Spleen (tissue), 11 donors: ENCODE measurements around the gene DTX3L. TPM values are rescaled to one million over a fixed set of nuclear protein-coding genes. Genes with fewer than 3 reads are reported as not detected.
"Not testable (repeated sequence)": the region's sequence is repeated elsewhere in the genome, so short reads cannot be mapped to it uniquely, and the experiment has no call there.

ENCODE experiments used
- DNase-seq: peaks from one replicate; pipeline ENCODE4 v3.0.0-alpha.2; 2020
- H3K27ac ChIP-seq, 8 donors: fragments of 200-600 bp; sonication (generic) in 7 of 8; 1 replicate in 4 of 8; 2 replicates in 4 of 8; pipeline versions ENCODE4 v1.5.0 to v1.8.0; 2016 to 2021; ENCODE audit warnings: inconsistent platforms in 4 of 8, mild to moderate bottlenecking in 4 of 8, moderate library complexity in 1 of 8
- H3K27me3 ChIP-seq, 7 donors: fragments of 200-600 bp; sonication (generic) in 6 of 7; replicated peaks in 1 of 7; 1 replicate in 4 of 7; 2 replicates in 3 of 7; pipeline versions ENCODE4 v1.5.0 to v1.8.0; 2016 to 2021; ENCODE audit warnings: inconsistent platforms in 3 of 7, mild to moderate bottlenecking in 1 of 7
- H3K36me3 ChIP-seq, 6 donors: fragments of 200-600 bp; sonication (generic) in 5 of 6; 1 replicate in 4 of 6; 2 replicates in 2 of 6; pipeline versions ENCODE4 v1.5.0 to v1.8.0; 2016 to 2021; ENCODE audit warnings: inconsistent platforms in 2 of 6
- H3K4me1 ChIP-seq, 6 donors: fragments of 200-600 bp; sonication (generic) in 5 of 6; 1 replicate in 3 of 6; 2 replicates in 3 of 6; pipeline versions ENCODE4 v1.5.0 to v1.8.0; 2016 to 2021; ENCODE audit warnings: inconsistent platforms in 3 of 6
- H3K4me3 ChIP-seq, 8 donors: fragments of 200-600 bp; sonication (generic) in 7 of 8; 1 replicate in 4 of 8; 2 replicates in 4 of 8; pipeline versions ENCODE4 v1.5.0 to v1.8.0; 2016 to 2021; ENCODE audit warnings: inconsistent platforms in 4 of 8, mild to moderate bottlenecking in 4 of 8, moderate library complexity in 2 of 8
- H3K9me3 ChIP-seq, 8 donors: fragments of 200-600 bp; sonication (generic) in 7 of 8; 1 replicate in 4 of 8; 2 replicates in 4 of 8; pipeline versions ENCODE4 v1.5.0 to v1.8.0; 2016 to 2021; ENCODE audit warnings: inconsistent platforms in 4 of 8
- POLR2A ChIP-seq, 3 donors: fragments of 450-650 bp; IDR thresholded peaks; one replicate each; pipeline ENCODE4 v1.5.1; 2017; ENCODE audit warnings: antibody characterized with exemption in 3 of 3, mild to moderate bottlenecking in 1 of 3
- POLR2AphosphoS5 ChIP-seq, 3 donors: sonication (generic); formaldehyde crosslinking; IDR thresholded peaks; one replicate each; pipeline ENCODE4 v1.5.1; 2017; ENCODE audit warnings: antibody characterized with exemption in 3 of 3
- WGBS, 5 donors: extraction: QIAGEN DNeasy Blood & Tissue Kit in 3 of 5; methylation state at CpG; one replicate each; pipeline versions ENCODE4 v1.1.5 to v1.1.7; 2013 to 2018; 5-methylcytosine and 5-hydroxymethylcytosine counted together
- intact Hi-C: fragments of 100-400 bp; cut with DNase I; formaldehyde crosslinking; loops from one replicate; pipeline ENCODE4 v1.15.0; 2023; ENCODE audit warnings: low total_unique reads
- polyA plus RNA-seq, 3 donors: library from polyadenylated mRNA; stranded (reverse); fragments of 200-250 nt; gene quantifications; one replicate each; pipeline ENCODE4 v1.2.1, GENCODE V29; 2013
- total RNA-seq, 7 donors: library from RNA; depleted of rRNA in 3 of 7; stranded (reverse); fragments of >200 nt in 3 of 7; fragmentation: NEBNext Ultra II Directional in 4 of 7; extraction: Animal tissue kit (Norgen Biotek cat#: 25700) in 4 of 7; gene quantifications; one replicate each; pipeline versions ENCODE4 v1.1.0 to v1.2.1, GENCODE V29; 2016 to 2021
- TF ChIP-seq, protein P1 (sequence below), 11 experiments: fragments of 200-600 bp in 7 of 11; fragments of 450-650 bp in 4 of 11; sonication (generic) in 4 of 11; IDR thresholded peaks in 8 of 11; conservative IDR thresholded peaks in 3 of 11; 1 replicate in 7 of 11; 2 replicates in 4 of 11; pipeline versions ENCODE4 v1.4.0 to v1.8.0; 2016 to 2021; ENCODE audit warnings: antibody characterized with exemption in 11 of 11, inconsistent platforms in 4 of 11, mild to moderate bottlenecking in 1 of 11
- donor health status: healthy with polysubstance abuse.
- donor health status: DM: no; HTN: no; CAD: no; lungs with moderate emphysema.
- donor health status: DM: no; HTN: no; CAD: no.
- donor health status: Bipolar disorder and iron deficiency.
- donor health status: healthy.
- donor health status: DM: no; HTN: no; CAD: no.
- donor health status: DM: yes; HTN: yes; CAD: no.

The DTX3L gene
- total and polyA plus RNA-seq, 10 donors: 11.0 to 68.4 (median 63.3) TPM

DNA sequence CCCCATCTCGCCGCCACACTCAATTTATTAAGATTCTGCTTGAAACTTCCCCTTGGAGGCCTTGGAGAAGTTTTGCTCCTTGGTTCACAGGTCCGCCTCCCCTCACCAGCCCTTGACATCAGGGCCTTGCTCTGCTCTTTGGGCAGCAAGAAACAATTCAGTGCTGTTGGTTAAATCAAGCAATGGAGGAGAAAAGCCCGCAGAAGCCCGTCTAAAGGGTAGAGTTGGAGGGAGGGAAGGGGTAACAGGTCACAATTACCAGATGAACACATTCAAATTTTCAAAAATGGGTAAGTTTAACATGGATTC is 467 bp upstream of the DTX3L start:
- 2 to 9% (median 7%) methylated on average over 5 of the region's 5 CpGs for WGBS, 5 donors
- intact Hi-C loops: loop anchor here (2.0 kb wide), 1 partner anchor 115 kb away; no protein-coding TSS in a partner anchor
- no peak for DNase-seq
- Histone ChIP-seq H3K36me3 (peaks cover 0 to 54% (median 32%) of the 10 kb centered on the region in 6 donors), H3K4me1 (peaks cover 37 to 87% (median 81%) of the 10 kb centered on the region in 6 donors), H3K9me3 (no peaks in the 10 kb centered on the region), H3K27ac (peak overlapping the region; percentile 94 to 99 (median 97)), H3K4me3 (peak overlapping the region; percentile 60 to 95 (median 82)), H3K27me3 (no peaks in the 10 kb centered on the region)
- TF ChIP-seq, protein P1, sequence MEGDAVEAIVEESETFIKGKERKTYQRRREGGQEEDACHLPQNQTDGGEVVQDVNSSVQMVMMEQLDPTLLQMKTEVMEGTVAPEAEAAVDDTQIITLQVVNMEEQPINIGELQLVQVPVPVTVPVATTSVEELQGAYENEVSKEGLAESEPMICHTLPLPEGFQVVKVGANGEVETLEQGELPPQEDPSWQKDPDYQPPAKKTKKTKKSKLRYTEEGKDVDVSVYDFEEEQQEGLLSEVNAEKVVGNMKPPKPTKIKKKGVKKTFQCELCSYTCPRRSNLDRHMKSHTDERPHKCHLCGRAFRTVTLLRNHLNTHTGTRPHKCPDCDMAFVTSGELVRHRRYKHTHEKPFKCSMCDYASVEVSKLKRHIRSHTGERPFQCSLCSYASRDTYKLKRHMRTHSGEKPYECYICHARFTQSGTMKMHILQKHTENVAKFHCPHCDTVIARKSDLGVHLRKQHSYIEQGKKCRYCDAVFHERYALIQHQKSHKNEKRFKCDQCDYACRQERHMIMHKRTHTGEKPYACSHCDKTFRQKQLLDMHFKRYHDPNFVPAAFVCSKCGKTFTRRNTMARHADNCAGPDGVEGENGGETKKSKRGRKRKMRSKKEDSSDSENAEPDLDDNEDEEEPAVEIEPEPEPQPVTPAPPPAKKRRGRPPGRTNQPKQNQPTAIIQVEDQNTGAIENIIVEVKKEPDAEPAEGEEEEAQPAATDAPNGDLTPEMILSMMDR (IDR thresholded peaks at IDR 0.05 in 8 of 11, conservative IDR thresholded peaks at IDR 0.05 in 3 of 11): no peak
- TF ChIP-seq POLR2A (IDR thresholded peaks at IDR 0.05): no peak
- TF ChIP-seq POLR2AphosphoS5 (IDR thresholded peaks at IDR 0.05): no peak

DNA sequence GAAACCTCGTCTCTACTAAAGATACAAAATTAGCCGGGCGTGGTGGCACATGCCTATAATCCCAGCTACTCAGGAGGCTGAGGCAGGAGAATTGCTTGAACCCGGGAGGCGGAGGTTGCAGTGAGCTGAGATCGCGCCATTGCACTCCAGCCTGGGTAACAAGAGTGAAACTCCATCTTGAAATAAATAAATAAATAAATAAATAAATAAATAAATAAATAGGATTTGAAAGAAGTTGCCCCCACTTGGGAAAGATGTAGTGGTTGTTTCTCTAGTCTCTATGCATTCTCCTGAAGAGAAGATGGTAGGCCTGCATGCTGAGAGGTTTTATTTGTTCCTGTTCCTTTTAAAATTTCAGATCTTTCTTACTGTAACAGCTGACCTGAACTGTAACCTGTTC is 4.0 kb downstream of the DTX3L start:
- Histone ChIP-seq H3K36me3 (peaks cover 0 to 76% (median 53%) of the 10 kb centered on the region in 6 donors), H3K27ac (peak overlapping the region in 6 of 8 donors; percentile 20 to 98 (median 57)), H3K4me1 (peaks cover 22 to 84% (median 79%) of the 10 kb centered on the region in 6 donors)
- intact Hi-C loops, H3K4me3 ChIP-seq, H3K27me3 ChIP-seq, H3K9me3 ChIP-seq, DNase-seq: not testable (repeated sequence)
- 94 to 99% (median 95%) methylated on average over 7 of the region's 7 CpGs for WGBS, 5 donors

DNA sequence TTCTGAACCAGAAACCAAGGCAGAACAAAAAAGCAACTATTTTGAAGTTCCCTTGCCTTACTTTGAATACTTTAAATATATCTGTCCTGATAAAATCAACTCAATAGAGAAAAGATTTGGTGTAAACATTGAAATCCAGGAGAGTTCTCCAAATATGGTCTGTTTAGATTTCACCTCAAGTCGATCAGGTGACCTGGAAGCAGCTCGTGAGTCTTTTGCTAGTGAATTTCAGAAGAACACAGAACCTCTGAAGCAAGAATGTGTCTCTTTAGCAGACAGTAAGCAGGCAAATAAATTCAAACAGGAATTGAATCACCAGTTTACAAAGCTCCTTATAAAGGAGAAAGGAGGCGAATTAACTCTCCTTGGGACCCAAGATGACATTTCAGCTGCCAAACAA is 4.6 kb downstream of the DTX3L start:
- no peak for DNase-seq
- 72 to 74% (median 72%) methylated on average over 3 of the region's 3 CpGs for WGBS, 5 donors
- intact Hi-C loops: no loop called here
- no peak for TF ChIP-seq POLR2A (IDR thresholded peaks at IDR 0.05)
- TF ChIP-seq, protein P1 (IDR thresholded peaks at IDR 0.05 in 8 of 11, conservative IDR thresholded peaks at IDR 0.05 in 3 of 11): no peak
- no peak for TF ChIP-seq POLR2AphosphoS5 (IDR thresholded peaks at IDR 0.05)
- H3K36me3 ChIP-seq: peaks cover 0 to 82% (median 55%) of the 10 kb centered on the region in 6 donors
- H3K4me3 ChIP-seq: no peak overlapping the region
- H3K9me3 ChIP-seq: no peaks in the 10 kb centered on the region
- peaks cover 23 to 84% (median 79%) of the 10 kb centered on the region in 6 donors for H3K4me1 ChIP-seq
- H3K27me3 ChIP-seq: no peaks in the 10 kb centered on the region
- H3K27ac ChIP-seq: peak overlapping the region in 6 of 8 donors; percentile 1 to 98 (median 57)

DNA sequence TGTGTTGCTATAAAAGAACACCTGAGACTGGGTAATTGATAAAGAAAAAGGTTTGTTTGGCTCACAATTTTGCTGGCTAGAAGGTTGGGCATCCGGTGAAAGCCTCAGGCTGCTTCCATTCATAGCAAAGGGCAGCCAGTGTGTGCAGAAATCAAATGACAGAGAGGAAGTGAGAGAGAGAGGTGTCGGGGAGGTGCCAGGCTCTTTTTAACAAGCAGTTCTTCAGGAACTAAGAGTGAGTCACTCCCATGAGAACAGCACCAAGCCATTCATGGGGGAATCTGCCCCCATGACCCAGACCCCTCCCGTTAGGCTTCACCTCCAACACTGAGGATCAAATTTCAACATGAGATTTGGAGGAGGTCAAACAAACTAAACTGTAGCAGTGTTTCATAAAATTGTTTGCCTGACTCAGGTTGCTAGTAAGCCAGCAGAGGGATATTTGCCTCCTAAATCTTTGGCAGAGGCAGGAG is 8.8 kb downstream of the DTX3L start:
- H3K4me1 ChIP-seq: peaks cover 18 to 89% (median 74%) of the 10 kb centered on the region in 6 donors
- intact Hi-C loops: no loop called here
- peak overlapping the region; percentile 16 to 81 (median 52) for H3K27ac ChIP-seq
- H3K27me3 ChIP-seq: no peaks in the 10 kb centered on the region
- no peak for DNase-seq
- no peaks in the 10 kb centered on the region for H3K9me3 ChIP-seq
- TF ChIP-seq POLR2AphosphoS5 (IDR thresholded peaks at IDR 0.05) (peak in 1 of 3 donors; percentile 57), POLR2A (IDR thresholded peaks at IDR 0.05) (no peak)
- no peak overlapping the region for H3K4me3 ChIP-seq
- WGBS, 5 donors: 30 to 43% (median 38%) methylated on average over 3 of the region's 3 CpGs
- peaks cover 0 to 74% (median 40%) of the 10 kb centered on the region in 6 donors for H3K36me3 ChIP-seq

DNA sequence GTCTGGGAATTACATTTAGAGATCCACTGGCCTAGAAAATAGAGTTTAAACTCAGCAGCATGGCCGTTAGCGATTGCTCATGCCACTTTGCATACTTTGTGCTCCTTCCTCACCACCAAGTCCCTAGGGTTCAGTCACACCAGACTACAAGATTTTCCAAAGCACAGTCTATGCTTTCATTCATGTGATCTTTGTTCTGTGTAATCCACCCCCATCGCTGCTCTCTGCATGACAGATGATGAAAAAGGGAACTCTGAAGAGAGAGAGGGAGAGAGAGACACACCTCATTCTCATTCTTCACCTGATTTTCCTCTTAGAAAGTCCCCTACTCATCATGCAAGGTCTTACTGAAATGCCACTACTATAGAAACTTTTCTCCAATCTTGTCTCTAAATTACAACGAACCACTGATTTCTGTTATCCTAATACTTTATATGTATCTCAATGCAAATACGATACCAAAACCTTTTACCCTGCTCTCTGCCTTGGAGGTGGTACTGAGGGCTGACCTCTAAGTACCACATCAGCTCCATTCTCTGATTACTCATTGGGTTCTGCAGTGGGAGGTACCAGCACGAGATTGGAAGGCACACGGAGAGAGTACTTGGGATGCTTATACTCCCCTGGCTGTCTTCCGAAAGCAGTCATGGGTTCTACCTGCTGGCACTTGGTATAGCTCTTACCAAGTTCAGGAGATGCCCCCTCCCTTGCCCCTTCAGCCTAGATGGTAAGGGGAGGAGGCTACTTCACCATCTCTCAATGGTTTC is 12.2 kb downstream of the DTX3L start:
- H3K36me3 ChIP-seq: peaks cover 0 to 40% (median 20%) of the 10 kb centered on the region in 6 donors
- peaks cover 0 to 5% (median 4%) of the 10 kb centered on the region in 8 donors for H3K9me3 ChIP-seq
- TF ChIP-seq POLR2A (IDR thresholded peaks at IDR 0.05) (peak in 1 of 3 donors; percentile 61), POLR2AphosphoS5 (IDR thresholded peaks at IDR 0.05) (peak in 2 of 3 donors; percentile 13 to 85)
- TF ChIP-seq, protein P1 (IDR thresholded peaks at IDR 0.05 in 8 of 11, conservative IDR thresholded peaks at IDR 0.05 in 3 of 11): no peak
- no peaks in the 10 kb centered on the region for H3K27me3 ChIP-seq
- H3K4me1 ChIP-seq: peaks cover 18 to 90% (median 61%) of the 10 kb centered on the region in 6 donors
- intact Hi-C loops: no loop called here
- no peak for DNase-seq
- H3K4me3 ChIP-seq: peak overlapping the region in 1 of 8 donors; percentile 87
- 51 to 64% (median 62%) methylated on average over 8 of the region's 8 CpGs for WGBS, 5 donors
- H3K27ac ChIP-seq: peak overlapping the region; percentile 76 to 97 (median 90)
